Measurements from ENCODE around the gene LILRA1.
"Not testable (repeated sequence)": the region's sequence is repeated elsewhere in the genome, so short reads cannot be mapped to it uniquely, and the experiment has no call there.

The LILRA1 gene

GRCh38 chr19:54593445-54593844, at the start of gene LILRA1:
LILRA1 (plus strand) TSS chr19:54593632; CDS start chr19:54594245, 613 bp downstream.
- FAIRE-seq, result not testable (repeated sequence)

GRCh38 chr19:54548806-54549205, 44.6 kb upstream of the LILRA1 start:
- no peak for FAIRE-seq

GRCh38 chr19:54549224-54549623, 44.2 kb upstream of the LILRA1 start:
- FAIRE-seq, result no peak

- no peak for FAIRE-seq
Observed at GRCh38 chr19:54551293-54551692, 42.1 kb upstream of the LILRA1 start.

GRCh38 chr19:54551950-54552912, 41.2 kb upstream of the LILRA1 start:
- FAIRE-seq, result no peak

- FAIRE-seq, result no peak
Observed at GRCh38 chr19:54552913-54553310, 40.5 kb upstream of the LILRA1 start.

- FAIRE-seq, result no peak
Observed at GRCh38 chr19:54554006-54554405, 39.4 kb upstream of the LILRA1 start.

- FAIRE-seq, result no peak
Observed at GRCh38 chr19:54554896-54555295, 38.5 kb upstream of the LILRA1 start.

- FAIRE-seq, result no peak
Observed at GRCh38 chr19:54556194-54556593, 37.2 kb upstream of the LILRA1 start.

GRCh38 chr19:54558339-54558738, 35.1 kb upstream of the LILRA1 start:
- FAIRE-seq, result no peak

GRCh38 chr19:54560881-54561385, 32.5 kb upstream of the LILRA1 start:
- no peak for FAIRE-seq

- no peak for FAIRE-seq
Observed at GRCh38 chr19:54561840-54562239, 31.6 kb upstream of the LILRA1 start.

GRCh38 chr19:54563206-54563605, 30.2 kb upstream of the LILRA1 start:
- not testable (repeated sequence) for FAIRE-seq

- FAIRE-seq, result no peak
Observed at GRCh38 chr19:54570316-54570715, 23.1 kb upstream of the LILRA1 start.

- not testable (repeated sequence) for FAIRE-seq
Observed at GRCh38 chr19:54571715-54572615, 21.5 kb upstream of the LILRA1 start.

- FAIRE-seq, result no peak
Observed at GRCh38 chr19:54572696-54573311, 20.6 kb upstream of the LILRA1 start.

- no peak for FAIRE-seq
Observed at GRCh38 chr19:54573330-54573872, 20.0 kb upstream of the LILRA1 start, which contains the start of gene LILRA2. LILRA2 (plus strand) TSS chr19:54573790; CDS start chr19:54573879, 89 bp downstream.

GRCh38 chr19:54574051-54574450, 19.4 kb upstream of the LILRA1 start:
- FAIRE-seq, result no peak

- FAIRE-seq, result no peak
Observed at GRCh38 chr19:54574527-54575056, 18.8 kb upstream of the LILRA1 start.

GRCh38 chr19:54575205-54575604, 18.2 kb upstream of the LILRA1 start:
- not testable (repeated sequence) for FAIRE-seq

GRCh38 chr19:54576411-54576976, 16.9 kb upstream of the LILRA1 start:
- FAIRE-seq, result no peak

GRCh38 chr19:54577334-54577733, 16.1 kb upstream of the LILRA1 start:
- no peak for FAIRE-seq

All from A204.1 (cell line).